GM03348 (cell line): Measurements from ENCODE around the gene CACNA2D2.

Experiments used
- DNase-seq: peaks from one replicate; pipeline ENCODE4 v3.0.0; 2012; ENCODE audit warnings: low spot score

Gene CACNA2D2

GRCh38 chr3:50345586-50346234 lies 157.7 kb downstream of the CACNA2D2 start, which contains the start of gene ZMYND10:
Gene ZMYND10 (minus strand): TSS chr3:50345732. CDS start chr3:50345579, 153 bp downstream.
- peak; percentile 95 for DNase-seq

DNA sequence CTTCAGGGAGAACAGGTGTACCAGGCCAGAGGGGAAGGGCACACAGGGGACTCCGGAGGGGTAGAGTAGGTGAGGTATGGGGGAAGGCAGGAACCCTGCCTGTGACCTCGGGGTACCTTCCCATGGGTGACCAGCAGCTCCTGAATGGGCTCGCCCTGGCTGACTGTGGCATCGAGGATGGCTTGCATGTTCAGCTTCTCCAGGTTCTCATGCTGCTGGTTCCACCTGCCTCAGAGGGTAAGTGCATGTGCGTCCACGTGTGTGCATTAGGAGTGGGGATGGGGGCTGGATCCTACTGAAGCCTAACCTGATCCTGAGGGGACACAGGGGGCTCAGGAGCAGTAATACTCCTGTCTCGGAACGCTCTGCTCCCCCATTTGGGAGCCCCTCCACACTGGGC lies 158.4 kb downstream of the CACNA2D2 start:
- no peak for DNase-seq

DNA sequence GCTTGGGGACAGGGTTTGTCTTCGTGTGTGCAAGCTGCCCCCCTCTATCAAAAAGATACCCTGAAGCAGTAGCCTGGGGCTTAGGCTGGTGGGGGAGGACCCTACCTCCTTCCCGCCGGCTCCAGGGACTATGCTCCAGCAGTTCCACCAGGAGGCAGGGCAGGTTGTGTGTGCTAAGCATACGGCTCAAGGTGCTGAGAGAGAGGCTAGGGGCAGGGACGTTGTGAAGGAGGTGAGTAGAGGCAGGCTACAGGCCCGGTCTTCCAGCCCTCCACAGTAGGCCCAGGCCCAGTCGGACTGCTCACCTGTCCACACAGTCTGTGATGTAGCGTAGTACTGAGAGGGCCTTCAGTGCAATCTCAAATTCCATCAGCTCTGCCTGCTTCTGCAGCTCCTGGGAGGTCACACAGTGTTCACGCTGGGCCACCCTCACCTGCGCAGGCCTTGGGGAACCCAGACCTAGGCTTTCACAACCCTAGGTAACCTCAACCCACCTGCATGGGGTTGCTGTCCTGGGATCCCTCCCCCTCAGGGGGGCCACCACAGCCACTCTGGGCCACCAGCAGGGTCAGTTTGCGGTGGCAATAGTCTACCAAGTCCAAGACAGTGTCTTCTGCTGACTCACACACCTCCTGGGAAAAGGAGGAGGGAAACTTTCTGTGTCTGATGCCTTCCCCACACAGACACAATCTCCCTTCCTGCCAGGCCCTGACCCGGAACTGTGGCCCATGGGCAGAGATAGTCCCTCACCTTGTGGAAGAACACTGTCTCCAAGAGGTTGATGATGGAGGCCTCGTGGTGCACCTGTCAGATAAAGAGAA lies 160.4 kb downstream of the CACNA2D2 start:
- DNase-seq, result no peak

GRCh38 chr3:50341996-50342650 lies 161.3 kb downstream of the CACNA2D2 start:
- no peak for DNase-seq

DNA sequence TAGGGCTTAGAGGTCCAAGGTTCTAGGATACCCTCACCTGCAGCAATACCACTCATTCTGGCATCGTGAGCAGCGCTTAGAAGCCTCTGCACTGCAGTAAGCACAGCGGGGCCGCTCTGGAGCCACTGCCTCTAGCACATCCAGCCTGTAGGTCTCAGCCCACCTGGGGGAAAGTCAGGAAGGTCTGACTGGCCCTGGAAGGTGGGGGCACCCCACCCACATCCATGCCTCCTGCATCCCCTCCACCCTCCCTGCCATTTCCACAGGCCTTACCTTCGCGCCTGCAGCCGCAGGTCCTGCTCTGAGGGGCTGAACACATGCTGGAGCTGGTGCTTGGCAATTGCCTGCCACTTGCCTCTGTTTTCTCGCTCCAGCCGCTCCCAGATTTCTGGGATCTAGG lies 161.9 kb downstream of the CACNA2D2 start:
- DNase-seq, result no peak

GRCh38 chr3:50340448-50341329 lies 162.7 kb downstream of the CACNA2D2 start, which contains the start of gene RASSF1:
Gene RASSF1 (minus strand): TSS chr3:50340836. CDS start chr3:50340805, 31 bp downstream.
- DNase-seq, result peak; percentile 87

GRCh38 chr3:50340147-50340447 lies 163.3 kb downstream of the CACNA2D2 start:
- DNase-seq, result no peak

DNA sequence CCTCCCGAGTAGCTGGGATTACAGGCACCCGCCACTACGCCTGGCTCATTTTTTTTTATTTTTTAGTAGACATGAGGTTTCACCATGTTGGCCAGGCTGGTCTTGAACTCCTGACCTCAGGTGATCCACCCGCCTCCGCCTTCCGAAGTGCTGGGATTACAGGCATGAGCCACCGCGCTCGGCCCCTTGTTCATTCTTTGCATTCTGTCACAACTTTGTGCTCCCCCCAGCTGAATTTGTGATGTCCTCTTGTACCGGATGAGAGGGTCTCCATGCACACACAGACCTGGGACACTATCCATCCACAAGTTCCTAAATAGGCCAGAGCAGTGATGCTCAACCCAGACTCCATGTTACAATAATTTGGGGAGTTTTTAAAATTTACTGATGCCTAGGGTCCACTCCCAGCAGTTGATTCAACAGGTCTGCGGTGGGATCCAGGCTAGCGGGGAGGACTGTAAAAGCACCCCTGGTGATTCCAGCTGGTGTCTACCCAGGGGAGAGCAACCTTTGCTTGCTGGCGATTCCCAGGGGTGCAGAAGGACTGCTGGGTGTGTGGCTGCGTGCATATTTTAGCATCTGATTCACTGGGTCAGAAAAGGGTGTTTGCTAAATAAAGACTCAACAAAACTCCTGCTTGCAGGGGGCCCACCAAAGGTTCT lies 163.8 kb downstream of the CACNA2D2 start:
- DNase-seq, result peak; percentile 55

- DNase-seq, result no peak
These were observed 164.5 kb downstream of the CACNA2D2 start for GRCh38 chr3:50338965-50339364.

DNA sequence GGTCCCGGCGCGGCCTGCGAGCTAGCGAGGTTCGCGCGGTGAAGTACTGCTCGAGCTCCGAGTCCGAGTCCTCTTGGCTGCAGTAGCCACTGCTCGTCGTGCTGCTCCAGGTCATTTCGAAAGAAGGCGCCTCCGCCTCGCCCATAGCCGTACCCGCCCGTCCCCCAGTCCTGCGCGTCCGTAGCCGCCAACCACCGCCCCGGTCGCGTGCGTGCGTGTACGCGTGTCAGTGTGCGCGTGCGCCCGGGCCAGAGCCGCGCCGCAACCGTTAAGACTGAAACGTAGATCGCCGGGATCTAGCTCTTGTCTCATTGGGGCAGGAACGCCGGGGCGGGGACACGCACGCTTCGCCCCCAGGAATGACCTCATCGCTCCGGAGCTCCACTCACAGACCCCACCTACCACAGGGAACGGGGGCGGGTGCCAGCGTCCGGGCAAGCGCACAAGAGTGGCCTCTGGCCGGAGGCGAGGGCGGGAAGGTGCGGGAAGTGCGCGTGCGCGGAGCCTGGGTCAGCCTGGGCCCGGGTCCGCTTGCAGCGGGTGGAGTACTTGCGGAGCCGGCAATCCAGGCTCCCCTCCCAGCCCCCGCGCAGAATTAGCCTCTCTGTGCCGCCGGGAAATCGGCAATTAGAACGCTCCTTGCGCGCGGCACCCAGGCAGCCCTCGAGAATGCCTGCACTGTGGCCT lies 166.1 kb downstream of the CACNA2D2 start:
- DNase-seq, result peak; percentile 98

GRCh38 chr3:50336452-50337174 lies 166.8 kb downstream of the CACNA2D2 start:
- peak; percentile 35 for DNase-seq

DNA sequence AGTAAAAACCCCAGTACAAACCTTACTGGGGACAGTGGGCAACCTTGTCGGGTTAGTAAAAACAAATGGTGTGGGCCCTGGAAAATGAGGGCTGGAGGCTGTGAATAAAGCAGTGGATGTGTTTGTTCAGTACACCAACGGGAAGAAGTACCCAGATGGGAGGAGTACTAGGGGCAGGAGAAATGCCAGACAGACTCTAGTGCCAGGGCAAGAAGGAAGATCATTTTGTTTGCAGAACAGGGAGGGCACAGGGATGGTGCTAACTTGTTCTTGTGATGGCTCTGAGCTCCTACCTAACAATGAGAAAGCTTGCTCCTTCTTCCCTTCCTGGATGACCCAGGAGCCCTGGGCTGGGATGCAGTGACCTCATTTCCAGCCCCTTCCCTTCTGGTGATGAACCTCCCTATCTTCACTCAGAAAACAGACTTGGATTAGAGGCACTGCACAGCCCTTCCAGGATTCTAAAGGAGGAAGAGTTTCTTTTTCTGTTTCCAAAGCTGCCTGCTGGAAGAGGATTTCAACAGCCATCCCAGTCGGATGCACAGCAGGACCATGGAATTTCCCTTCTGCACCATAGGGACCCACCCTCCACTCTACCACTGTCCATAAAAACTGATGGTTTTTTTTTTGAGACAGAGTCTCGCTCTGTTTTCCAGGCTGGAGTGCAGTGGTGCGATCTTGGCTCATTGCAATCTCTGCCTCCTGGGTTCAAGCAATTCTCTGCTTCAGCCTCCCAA lies 168.9 kb downstream of the CACNA2D2 start:
- DNase-seq, result no peak

- DNase-seq, result peak; percentile 49
These were observed 169.6 kb downstream of the CACNA2D2 start for GRCh38 chr3:50333744-50334328.

GRCh38 chr3:50331364-50331907 lies 172.0 kb downstream of the CACNA2D2 start:
- no peak for DNase-seq

- DNase-seq, result no peak
These were observed 173.1 kb downstream of the CACNA2D2 start for GRCh38 chr3:50330330-50330729.

GRCh38 chr3:50327943-50328691 lies 175.3 kb downstream of the CACNA2D2 start, which contains the start of gene TUSC2:
Gene TUSC2 (minus strand): TSS chr3:50328223. CDS start chr3:50328099, 124 bp downstream.
- peak; percentile 97 for DNase-seq

GRCh38 chr3:50327129-50327528 lies 176.3 kb downstream of the CACNA2D2 start:
- no peak for DNase-seq

- no peak for DNase-seq
These were observed 177.3 kb downstream of the CACNA2D2 start for GRCh38 chr3:50326182-50326541.
